ENCODE measurements around the gene HCN4.

The HCN4 gene

GRCh38 chr15:73296609-73297353 is 72.0 kb downstream of the HCN4 start:
- DNase-seq (ENCODE audit: low spot score) = no peak

- no peak for DNase-seq (ENCODE audit: low spot score)
These were observed 73.0 kb downstream of the HCN4 start for GRCh38 chr15:73295630-73296286.

GRCh38 chr15:73293773-73294172 is 75.0 kb downstream of the HCN4 start:
- no peak for DNase-seq (ENCODE audit: low spot score)

GRCh38 chr15:73291441-73291840 is 77.3 kb downstream of the HCN4 start:
- no peak for DNase-seq (ENCODE audit: low spot score)

GRCh38 chr15:73287019-73287418 is 81.7 kb downstream of the HCN4 start:
- DNase-seq (ENCODE audit: low spot score) = no peak

GRCh38 chr15:73286311-73286710 is 82.4 kb downstream of the HCN4 start:
- no peak for DNase-seq (ENCODE audit: low spot score)

- DNase-seq (ENCODE audit: low spot score) = no peak
These were observed 84.6 kb downstream of the HCN4 start for GRCh38 chr15:73284090-73284716.

GRCh38 chr15:73283366-73283962 is 85.3 kb downstream of the HCN4 start:
- DNase-seq (ENCODE audit: low spot score) = no peak

GRCh38 chr15:73282567-73283365 is 86.0 kb downstream of the HCN4 start:
- no peak for DNase-seq (ENCODE audit: low spot score)

- no peak for DNase-seq (ENCODE audit: low spot score)
These were observed 92.9 kb downstream of the HCN4 start for GRCh38 chr15:73275862-73276261.

GRCh38 chr15:73273181-73274002 is 95.4 kb downstream of the HCN4 start:
- peak; percentile 28 for DNase-seq (ENCODE audit: low spot score)

- DNase-seq (ENCODE audit: low spot score) = no peak
These were observed 98.2 kb downstream of the HCN4 start for GRCh38 chr15:73270366-73271097.
